ENCODE results near the gene SELPLG.

SELPLG gene

GRCh38 chr12:108605690-108606406 lies 27.8 kb downstream of the SELPLG start:
- FAIRE-seq (peak; percentile 51), DNase-seq (ENCODE audit: low spot score) (no peak)

- DNase-seq (ENCODE audit: low spot score) (peak; percentile 55), FAIRE-seq (no peak)
Observed at GRCh38 chr12:108605000-108605689, 28.5 kb downstream of the SELPLG start.

GRCh38 chr12:108604208-108604941 lies 29.3 kb downstream of the SELPLG start:
- FAIRE-seq (no peak), DNase-seq (ENCODE audit: low spot score) (no peak)

GRCh38 chr12:108603743-108604142 lies 30.0 kb downstream of the SELPLG start:
- DNase-seq (ENCODE audit: low spot score) (no peak), FAIRE-seq (no peak)

GRCh38 chr12:108602976-108603704 lies 30.6 kb downstream of the SELPLG start:
- DNase-seq (ENCODE audit: low spot score) (no peak), FAIRE-seq (no peak)

- no peak for FAIRE-seq
Observed at GRCh38 chr12:108602209-108602705, 31.4 kb downstream of the SELPLG start.

GRCh38 chr12:108600702-108601007 lies 33.0 kb downstream of the SELPLG start:
- no peak for DNase-seq (ENCODE audit: low spot score)
- FAIRE-seq: no peak

More at GRCh38 chr12:108602209-108602705, 31.4 kb downstream of the SELPLG start:
- DNase-seq (ENCODE audit: low spot score): no peak

GRCh38 chr12:108599948-108600701 lies 33.6 kb downstream of the SELPLG start:
- FAIRE-seq (no peak), DNase-seq (ENCODE audit: low spot score) (no peak)

GRCh38 chr12:108599541-108599940 lies 34.2 kb downstream of the SELPLG start:
- DNase-seq (ENCODE audit: low spot score): no peak

GRCh38 chr12:108598553-108599250 lies 35.0 kb downstream of the SELPLG start:
- no peak for FAIRE-seq
- DNase-seq (ENCODE audit: low spot score): no peak

More at GRCh38 chr12:108599541-108599940, 34.2 kb downstream of the SELPLG start:
- no peak for FAIRE-seq

GRCh38 chr12:108597559-108598471 lies 35.9 kb downstream of the SELPLG start, which contains the start of gene TMEM119:
TSS of gene TMEM119 (minus strand) at chr12:108598084. CDS start at chr12:108592383, 5,701 bp downstream.
- FAIRE-seq (no peak), DNase-seq (ENCODE audit: low spot score) (no peak)

GRCh38 chr12:108596854-108597558 lies 36.7 kb downstream of the SELPLG start:
- FAIRE-seq (no peak), DNase-seq (ENCODE audit: low spot score) (no peak)

GRCh38 chr12:108595711-108596647 lies 37.7 kb downstream of the SELPLG start:
- no peak for FAIRE-seq

GRCh38 chr12:108594960-108595710 lies 38.6 kb downstream of the SELPLG start:
- DNase-seq (ENCODE audit: low spot score): no peak
- FAIRE-seq: no peak

More at GRCh38 chr12:108595711-108596647, 37.7 kb downstream of the SELPLG start:
- no peak for DNase-seq (ENCODE audit: low spot score)

GRCh38 chr12:108594323-108594903 lies 39.3 kb downstream of the SELPLG start:
- no peak for DNase-seq (ENCODE audit: low spot score)
- FAIRE-seq: no peak
